Karpas-422 (cell line): Measurements from ENCODE around the gene NKD1. TPM values are rescaled to one million over a fixed set of nuclear protein-coding genes. Genes with fewer than 3 reads are reported as not detected.

Source experiments
- DNase-seq: peaks from one replicate; pipeline ENCODE4 v3.0.0-alpha.2; 2015
- H2AFZ ChIP-seq: fragments of 200-600 bp; sonication (generic); 2 replicates; pipeline ENCODE4 v1.6.1; 2014; ENCODE audit warnings: antibody characterized with exemption, low read length, mixed read lengths
- H3K27ac ChIP-seq: fragments of 200-600 bp; sonication (generic); 2 replicates; pipeline ENCODE4 v1.5.1; 2014; ENCODE audit warnings: mild to moderate bottlenecking, low read length, moderate library complexity
- H3K27me3 ChIP-seq: fragments of 200-600 bp; sonication (generic); 2 replicates; pipeline ENCODE4 v1.6.1; 2014; ENCODE audit warnings: low read length, mixed read lengths
- H3K36me3 ChIP-seq: fragments of 200-600 bp; sonication (generic); 2 replicates; pipeline ENCODE4 v1.6.1; 2014; ENCODE audit warnings: low read length, mixed read lengths; ENCODE audit not compliant: insufficient read depth
- H3K4me1 ChIP-seq: fragments of 200-600 bp; sonication (generic); 2 replicates; pipeline ENCODE4 v1.6.1; 2014; ENCODE audit warnings: mild to moderate bottlenecking, low read length, mixed read lengths
- H3K4me2 ChIP-seq: fragments of 200-600 bp; sonication (generic); 2 replicates; pipeline ENCODE4 v1.6.1; 2014; ENCODE audit warnings: low read length, low read depth, mild to moderate bottlenecking; ENCODE audit not compliant: poor library complexity, severe bottlenecking
- H3K4me3 ChIP-seq: fragments of 200-600 bp; sonication (generic); 2 replicates; pipeline ENCODE4 v1.5.1; 2014; ENCODE audit warnings: mild to moderate bottlenecking, antibody characterized with exemption, low read length, mixed read lengths
- H3K79me2 ChIP-seq: fragments of 200-600 bp; sonication (generic); 2 replicates; pipeline ENCODE4 v1.6.1; 2014; ENCODE audit warnings: mild to moderate bottlenecking, low read length, mixed read lengths
- H3K9ac ChIP-seq: fragments of 200-600 bp; sonication (generic); 2 replicates; pipeline ENCODE4 v1.6.0; 2014; ENCODE audit warnings: low read length
- H3K9me2 ChIP-seq: fragments of 200-600 bp; sonication (generic), shearing (Covaris generic); replicated peaks from 2 replicates; pipeline ENCODE4 v1.6.0; 2014; ENCODE audit warnings: mild to moderate bottlenecking, low read length, moderate library complexity; ENCODE audit not compliant: insufficient read depth
- H3K9me3 ChIP-seq: fragments of 300-700, 200-600 bp; sonication (generic); 2 replicates; pipeline ENCODE4 v1.6.1; 2014; ENCODE audit warnings: low read length, mixed read lengths
- H4K20me1 ChIP-seq: fragments of 200-600 bp; sonication (generic); 2 replicates; pipeline ENCODE4 v1.6.1; 2014; ENCODE audit warnings: mild to moderate bottlenecking, antibody characterized with exemption, low read length, low read depth; ENCODE audit not compliant: insufficient read depth
- total RNA-seq: library from RNA; depleted of rRNA; stranded (reverse); fragments of >200 nt; shearing (Covaris generic); gene quantifications from 2 replicates; pipeline ENCODE4 v1.2.3, GENCODE V29; 2014; ENCODE audit warnings: low replicate concordance

The NKD1 gene
- total RNA-seq, 1 experiment from 2014 or later, result not detected

- Histone ChIP-seq H4K20me1 (no peaks in the 10 kb centered on the region), H2AFZ (no peak overlapping the region), H3K27me3 (no peaks in the 10 kb centered on the region), H3K4me3 (no peak overlapping the region), H3K9ac (no peak overlapping the region), H3K4me2 (no peak overlapping the region), H3K9me2 (no peaks in the 10 kb centered on the region), H3K36me3 (no peaks in the 10 kb centered on the region), H3K9me3 (no peaks in the 10 kb centered on the region), H3K4me1 (no peaks in the 10 kb centered on the region), H3K79me2 (no peaks in the 10 kb centered on the region), H3K27ac (no peak overlapping the region)
- DNase-seq, result no peak
Measured at GRCh38 chr16:50618238-50618918, 70.2 kb downstream of the NKD1 start.

DNA sequence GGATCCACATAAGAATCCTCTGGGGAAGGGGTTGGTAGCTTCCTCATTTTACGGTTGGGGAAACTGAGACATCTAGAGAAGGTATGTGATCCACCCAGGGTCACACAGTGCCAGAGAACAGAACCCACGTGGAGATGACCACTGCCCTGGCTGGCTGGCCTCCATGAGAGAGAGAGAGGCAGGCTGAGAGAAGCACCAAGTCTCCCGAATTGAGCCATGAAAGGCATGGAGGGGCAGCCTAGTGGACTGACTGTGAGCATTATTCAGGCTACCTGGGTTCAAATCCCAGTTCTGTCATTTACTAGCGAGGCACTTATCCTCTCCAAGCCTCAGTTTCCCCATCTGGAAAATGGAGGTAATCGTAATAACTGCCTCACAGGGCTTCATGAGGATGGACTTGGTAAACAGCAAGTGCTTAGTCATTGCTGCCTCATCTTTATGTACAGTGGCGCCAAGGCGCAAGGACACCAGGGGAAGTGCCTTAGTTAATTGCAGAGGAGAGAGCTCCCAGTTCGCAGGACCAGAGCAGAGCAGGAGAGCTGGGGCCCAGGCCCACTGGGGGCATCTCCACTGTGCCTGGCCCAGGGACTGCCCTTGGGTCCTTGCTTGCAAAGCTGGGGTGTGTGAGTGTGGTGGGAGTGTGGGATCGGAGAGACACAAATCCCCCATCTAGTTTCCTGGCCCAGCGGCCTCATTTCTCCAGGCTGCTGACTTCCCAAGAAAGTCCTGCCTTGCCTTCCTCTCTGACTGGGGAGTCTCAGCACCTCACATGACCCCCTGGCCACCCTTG, 71.7 kb downstream of the NKD1 start:
- no peak overlapping the region for H3K4me2 ChIP-seq
- no peak overlapping the region for H3K4me3 ChIP-seq
- H3K9me2 ChIP-seq, result no peaks in the 10 kb centered on the region
- H3K27me3 ChIP-seq, result no peaks in the 10 kb centered on the region
- H3K9ac ChIP-seq, result no peak overlapping the region
- H3K27ac ChIP-seq, result no peak overlapping the region
- no peak for DNase-seq
- H3K4me1 ChIP-seq, result no peaks in the 10 kb centered on the region
- H3K79me2 ChIP-seq, result no peaks in the 10 kb centered on the region
- no peaks in the 10 kb centered on the region for H3K36me3 ChIP-seq
- no peaks in the 10 kb centered on the region for H3K9me3 ChIP-seq
- H2AFZ ChIP-seq, result no peak overlapping the region
- no peaks in the 10 kb centered on the region for H4K20me1 ChIP-seq

- Histone ChIP-seq H3K27ac (no peak overlapping the region), H3K4me2 (no peak overlapping the region), H3K9me3 (no peaks in the 10 kb centered on the region), H3K27me3 (no peaks in the 10 kb centered on the region), H2AFZ (no peak overlapping the region), H3K9ac (no peak overlapping the region), H3K79me2 (no peaks in the 10 kb centered on the region), H3K4me1 (no peaks in the 10 kb centered on the region), H3K4me3 (no peak overlapping the region), H3K36me3 (no peaks in the 10 kb centered on the region), H3K9me2 (no peaks in the 10 kb centered on the region), H4K20me1 (no peaks in the 10 kb centered on the region)
- no peak for DNase-seq
Measured at GRCh38 chr16:50620646-50621451, 72.7 kb downstream of the NKD1 start.

DNA sequence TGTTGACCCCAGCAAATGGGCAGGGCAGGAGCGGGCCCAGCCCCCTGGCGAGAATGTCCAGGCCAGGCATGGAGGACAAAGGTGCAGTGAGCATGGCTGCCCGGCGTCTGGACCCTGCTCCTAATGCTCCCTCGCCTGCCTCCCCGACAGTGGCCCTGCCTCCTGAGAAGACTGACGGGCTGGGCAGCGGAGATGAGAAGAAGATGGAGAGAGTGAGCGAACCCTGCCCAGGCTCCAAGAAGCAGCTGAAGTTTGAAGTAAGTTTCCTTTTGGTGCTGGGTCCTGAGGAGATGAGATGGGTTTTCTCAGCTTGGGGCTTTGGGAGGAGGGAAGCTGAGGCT, 73.2 kb downstream of the NKD1 start:
- no peak overlapping the region for H3K4me3 ChIP-seq
- H3K4me2 ChIP-seq, result no peak overlapping the region
- no peaks in the 10 kb centered on the region for H3K9me3 ChIP-seq
- H3K9ac ChIP-seq, result no peak overlapping the region
- H3K27ac ChIP-seq, result no peak overlapping the region
- no peak for DNase-seq
- H3K4me1 ChIP-seq, result no peaks in the 10 kb centered on the region
- no peaks in the 10 kb centered on the region for H4K20me1 ChIP-seq
- H3K9me2 ChIP-seq, result no peaks in the 10 kb centered on the region
- no peaks in the 10 kb centered on the region for H3K36me3 ChIP-seq
- H2AFZ ChIP-seq, result no peak overlapping the region
- H3K27me3 ChIP-seq, result no peaks in the 10 kb centered on the region
- H3K79me2 ChIP-seq, result no peaks in the 10 kb centered on the region

GRCh38 chr16:50622029-50622428, 73.8 kb downstream of the NKD1 start:
- no peaks in the 10 kb centered on the region for H3K4me1 ChIP-seq
- H3K4me2 ChIP-seq, result no peak overlapping the region
- H3K4me3 ChIP-seq, result no peak overlapping the region
- no peaks in the 10 kb centered on the region for H3K9me3 ChIP-seq
- no peaks in the 10 kb centered on the region for H3K79me2 ChIP-seq
- DNase-seq, result no peak
- H3K27ac ChIP-seq, result no peak overlapping the region
- no peak overlapping the region for H2AFZ ChIP-seq
- no peak overlapping the region for H3K9ac ChIP-seq
- H3K36me3 ChIP-seq, result no peaks in the 10 kb centered on the region
- no peaks in the 10 kb centered on the region for H4K20me1 ChIP-seq
- no peaks in the 10 kb centered on the region for H3K9me2 ChIP-seq
- no peaks in the 10 kb centered on the region for H3K27me3 ChIP-seq

- no peaks in the 10 kb centered on the region for H3K9me2 ChIP-seq
- H3K4me1 ChIP-seq, result no peaks in the 10 kb centered on the region
- H3K4me2 ChIP-seq, result no peak overlapping the region
- H3K27me3 ChIP-seq, result no peaks in the 10 kb centered on the region
- no peak overlapping the region for H3K27ac ChIP-seq
- no peak overlapping the region for H2AFZ ChIP-seq
- H3K9ac ChIP-seq, result no peak overlapping the region
- no peak for DNase-seq
- no peaks in the 10 kb centered on the region for H3K9me3 ChIP-seq
- no peaks in the 10 kb centered on the region for H3K79me2 ChIP-seq
- H3K4me3 ChIP-seq, result no peak overlapping the region
- H3K36me3 ChIP-seq, result no peaks in the 10 kb centered on the region
- no peaks in the 10 kb centered on the region for H4K20me1 ChIP-seq
Measured at GRCh38 chr16:50622643-50623369, 74.6 kb downstream of the NKD1 start.

- Histone ChIP-seq H3K9me3 (no peaks in the 10 kb centered on the region), H2AFZ (no peak overlapping the region), H3K79me2 (no peaks in the 10 kb centered on the region), H3K4me1 (no peaks in the 10 kb centered on the region), H3K9ac (no peak overlapping the region), H3K36me3 (no peaks in the 10 kb centered on the region), H4K20me1 (no peaks in the 10 kb centered on the region), H3K4me3 (no peak overlapping the region), H3K9me2 (no peaks in the 10 kb centered on the region), H3K27me3 (no peaks in the 10 kb centered on the region), H3K27ac (no peak overlapping the region), H3K4me2 (no peak overlapping the region)
- DNase-seq, result no peak
Measured at GRCh38 chr16:50624449-50624970, 76.3 kb downstream of the NKD1 start.
